Hippocampal formation (tissue), 2 donors: ENCODE results near the gene HES5.

Experiments
- DNase-seq, 2 donors: peaks; one replicate each; lab custom pipeline; 2025; lab: John Stamatoyannopoulos, UW

Gene HES5

DNA sequence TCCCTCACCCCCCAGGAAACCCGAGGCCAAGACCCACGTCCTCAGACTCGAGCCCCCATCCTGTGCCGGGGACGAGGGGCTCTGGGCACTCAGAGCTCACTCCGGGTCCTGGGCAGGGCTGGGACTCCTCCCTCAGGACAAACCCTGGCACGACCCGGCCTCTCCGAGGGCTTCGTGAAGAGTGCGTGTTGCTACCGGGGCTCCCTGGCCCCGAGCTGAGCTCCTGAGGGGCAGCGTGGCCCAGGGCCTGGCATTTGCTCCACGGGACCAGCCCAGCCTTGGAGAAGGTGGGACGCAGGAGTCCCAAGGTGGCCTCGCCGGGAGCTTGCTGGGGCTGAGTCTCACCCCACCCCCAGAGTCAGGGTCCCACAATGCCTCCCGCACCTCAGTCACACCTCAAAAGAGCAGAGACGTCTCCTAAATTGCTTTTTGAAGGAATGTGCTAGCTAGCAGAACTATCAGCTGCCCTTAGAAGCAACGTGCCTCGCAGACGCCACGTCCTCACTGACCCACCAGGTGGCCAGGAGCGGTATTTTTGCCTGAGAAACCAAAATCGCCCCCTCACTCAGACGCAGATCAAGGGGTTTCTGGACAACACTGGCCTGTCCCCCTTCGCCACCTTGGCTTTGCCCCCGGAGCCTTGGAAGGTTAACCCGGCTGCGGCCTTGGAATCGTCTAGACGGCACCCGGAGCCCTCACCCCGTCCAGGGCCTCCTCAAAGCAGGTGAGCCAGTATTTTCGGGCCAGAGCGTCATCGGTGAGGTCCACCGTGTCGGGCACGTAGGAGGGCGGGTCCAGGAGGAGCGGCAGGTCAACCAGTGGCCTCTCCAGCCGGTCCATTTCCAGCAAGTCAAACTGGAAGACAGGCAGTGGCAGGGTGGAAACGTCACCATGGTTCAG lies 14.9 kb downstream of the HES5 start:
- no peak for DNase-seq

DNA sequence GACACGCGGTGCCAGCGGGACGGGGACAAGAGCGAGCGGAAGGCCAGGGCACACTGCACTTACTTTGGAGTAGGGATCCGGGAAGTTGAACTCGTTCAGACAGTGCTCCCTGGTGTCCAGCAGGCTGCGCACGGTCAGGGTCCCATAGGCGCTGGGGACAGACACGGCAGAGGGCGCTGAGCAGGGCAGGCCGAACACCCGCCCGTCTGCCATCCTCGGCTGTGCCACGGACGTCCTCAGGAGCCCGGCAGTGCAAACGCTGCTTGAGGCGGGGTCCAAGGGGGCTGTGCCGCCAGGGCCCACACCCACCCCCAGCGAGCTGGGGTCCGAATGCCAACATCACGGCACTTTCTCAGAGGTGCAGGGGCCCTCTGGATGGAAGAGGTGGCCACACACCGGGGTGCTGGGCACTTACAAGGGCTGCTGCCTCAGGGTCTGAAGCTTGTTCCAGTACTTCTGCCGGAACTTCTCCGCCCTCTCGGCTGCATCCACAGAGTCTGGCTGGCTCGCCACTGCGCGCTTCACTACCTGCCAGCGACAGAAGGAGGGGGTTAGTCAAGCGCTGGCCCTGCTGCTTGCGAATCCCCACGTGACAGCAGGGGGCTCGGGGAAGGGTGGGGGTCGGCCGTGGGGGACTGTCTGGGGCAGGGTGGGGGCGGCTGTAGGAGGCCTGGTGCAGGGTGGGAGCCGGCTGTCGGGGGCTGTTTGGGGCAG lies 16.0 kb downstream of the HES5 start:
- no peak for DNase-seq

DNA sequence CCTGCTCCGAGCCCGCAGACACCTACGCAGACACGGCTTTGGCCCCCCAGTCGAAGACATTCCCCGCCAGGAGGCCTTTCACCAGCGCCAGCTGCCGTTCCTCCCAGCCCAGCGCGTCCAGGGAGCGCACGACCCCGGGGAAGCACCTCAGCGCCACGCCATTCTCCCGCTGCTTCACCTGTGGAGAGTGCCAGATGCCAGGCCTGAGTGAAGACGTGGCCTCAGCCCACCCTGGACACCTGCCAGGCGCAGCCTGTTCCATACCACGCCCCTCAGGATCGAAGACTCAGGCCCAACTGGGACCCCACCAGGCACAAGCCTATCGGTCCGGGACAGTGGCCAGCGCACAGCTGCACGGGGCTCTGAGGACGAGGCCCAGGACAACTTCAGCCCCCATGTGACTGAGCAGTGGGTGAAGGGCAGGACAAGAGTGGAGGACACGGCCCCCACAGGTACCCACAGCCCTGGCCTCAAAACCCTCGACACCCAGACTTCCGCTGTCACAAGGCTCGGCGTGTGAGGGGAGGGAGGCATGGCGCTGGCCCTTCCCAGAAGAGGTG lies 17.1 kb downstream of the HES5 start:
- no peak for DNase-seq

DNA sequence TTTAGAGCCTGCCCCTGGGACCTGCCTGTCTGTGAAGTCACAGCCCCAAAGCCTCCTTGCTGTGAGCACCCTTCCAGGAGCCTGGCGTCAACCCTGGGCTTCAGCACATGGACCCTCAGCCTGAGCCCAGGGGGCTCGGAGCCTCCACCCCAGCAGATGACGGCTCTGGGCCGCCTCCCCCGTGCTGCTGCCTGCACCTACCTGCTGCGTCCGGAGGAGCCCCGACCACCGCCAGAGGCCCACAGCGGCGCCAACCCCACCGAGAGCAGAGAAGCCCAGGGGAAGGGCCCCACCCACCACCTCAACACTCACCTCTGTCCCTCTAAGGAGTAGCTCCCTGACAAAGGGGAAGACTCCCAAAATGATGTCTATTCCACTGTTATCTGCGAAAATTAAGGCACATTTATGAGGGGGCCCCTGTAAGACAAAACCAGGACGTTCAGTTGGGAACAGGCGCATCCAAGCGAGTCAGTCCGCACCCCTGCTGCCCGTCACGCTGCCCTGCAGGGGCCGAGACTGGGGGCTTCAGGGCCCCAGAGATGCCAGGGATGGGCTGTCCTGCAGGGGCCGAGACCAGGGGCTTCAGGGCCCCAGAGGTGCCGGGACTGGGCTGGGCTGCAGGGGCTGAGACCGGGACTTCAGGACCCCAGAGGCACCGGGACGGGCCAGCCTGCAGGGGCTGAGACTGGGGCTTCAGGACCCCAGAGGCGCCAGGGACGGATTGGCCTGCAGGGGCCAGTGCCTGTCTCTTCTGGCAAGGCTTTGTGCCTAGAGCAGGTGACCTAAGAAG lies 19.5 kb downstream of the HES5 start:
- DNase-seq: no peak

DNA sequence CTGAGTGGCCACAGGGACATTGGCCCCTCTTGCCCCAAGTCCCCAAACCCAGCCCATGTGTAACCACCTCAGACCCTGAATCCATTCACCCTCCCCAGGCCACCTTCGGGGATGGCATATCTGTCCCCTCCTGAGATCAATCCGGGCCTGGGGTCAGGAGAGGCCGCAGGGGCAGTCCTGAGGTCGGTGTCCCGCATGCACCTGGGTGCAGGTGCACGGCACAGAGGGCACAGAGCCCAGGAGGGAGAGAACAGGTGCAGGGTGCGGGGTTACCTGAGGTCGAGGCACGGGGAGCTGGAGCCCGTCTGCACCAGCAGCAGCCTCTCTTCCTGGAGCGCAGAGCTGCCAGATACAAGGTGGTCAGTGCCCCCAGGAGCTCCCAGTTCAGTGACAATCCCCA lies 20.5 kb downstream of the HES5 start:
- DNase-seq: no peak

DNA sequence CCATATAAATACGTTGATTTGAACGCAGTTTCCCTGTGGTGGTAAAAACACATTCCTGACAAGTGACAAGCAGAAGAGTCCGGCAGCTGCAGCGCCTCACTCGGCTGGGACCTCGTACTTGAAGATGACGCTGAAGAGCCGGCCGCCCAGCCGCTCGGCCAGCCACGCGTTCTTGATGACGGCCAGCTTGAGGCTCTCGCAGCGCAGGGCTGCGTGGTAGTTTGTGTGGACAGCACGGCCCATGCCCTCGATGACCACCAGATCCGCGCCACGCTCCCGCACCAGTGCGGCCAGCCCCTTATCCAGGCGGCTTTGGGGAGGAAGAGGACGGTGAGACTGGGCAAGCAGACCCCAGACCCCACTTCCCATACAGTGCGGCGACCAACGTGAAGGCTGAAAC lies 21.3 kb downstream of the HES5 start:
- DNase-seq: no peak

DNA sequence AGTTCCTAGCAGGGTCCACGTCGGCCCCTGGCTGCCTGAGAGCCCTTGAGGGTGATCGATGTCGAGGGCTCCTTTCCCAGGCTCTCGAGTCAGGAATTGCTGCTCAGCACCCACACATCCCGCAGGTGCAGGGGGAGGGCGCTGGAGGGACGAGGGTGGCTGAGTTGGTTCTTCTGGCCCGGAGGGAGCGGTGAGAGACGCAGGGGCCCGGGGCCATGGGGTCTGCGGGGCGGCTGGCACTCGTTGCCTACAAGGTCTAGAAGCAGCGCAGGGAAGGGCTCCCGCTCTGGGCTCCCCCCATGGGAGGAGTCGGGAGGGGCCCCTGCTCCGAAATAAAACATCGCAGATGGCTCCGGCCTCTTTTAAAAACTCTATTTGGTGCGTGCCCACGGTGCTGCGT lies 21.9 kb downstream of the HES5 start:
- DNase-seq: no peak

DNA sequence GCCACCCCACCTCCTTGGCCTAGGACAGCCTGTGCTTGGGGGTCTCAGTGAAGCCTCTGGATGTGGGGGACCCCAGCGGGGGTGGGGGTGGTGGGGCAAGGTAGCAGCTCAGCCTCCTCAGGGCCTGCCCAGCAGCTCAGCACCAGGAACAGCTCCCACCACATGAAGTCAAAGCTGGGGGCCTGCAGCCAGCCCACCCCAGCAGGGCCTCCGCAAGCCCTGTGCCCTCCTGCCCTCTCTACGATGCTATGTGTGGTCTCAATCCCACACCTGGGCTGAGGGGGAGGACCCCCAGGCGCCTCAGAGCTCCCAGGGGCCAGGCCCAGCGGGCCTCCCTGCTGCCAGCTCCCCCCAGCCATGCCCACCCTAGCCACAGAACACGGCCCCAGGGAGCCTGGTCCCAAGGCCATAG lies 22.3 kb downstream of the HES5 start:
- no peak for DNase-seq

DNA sequence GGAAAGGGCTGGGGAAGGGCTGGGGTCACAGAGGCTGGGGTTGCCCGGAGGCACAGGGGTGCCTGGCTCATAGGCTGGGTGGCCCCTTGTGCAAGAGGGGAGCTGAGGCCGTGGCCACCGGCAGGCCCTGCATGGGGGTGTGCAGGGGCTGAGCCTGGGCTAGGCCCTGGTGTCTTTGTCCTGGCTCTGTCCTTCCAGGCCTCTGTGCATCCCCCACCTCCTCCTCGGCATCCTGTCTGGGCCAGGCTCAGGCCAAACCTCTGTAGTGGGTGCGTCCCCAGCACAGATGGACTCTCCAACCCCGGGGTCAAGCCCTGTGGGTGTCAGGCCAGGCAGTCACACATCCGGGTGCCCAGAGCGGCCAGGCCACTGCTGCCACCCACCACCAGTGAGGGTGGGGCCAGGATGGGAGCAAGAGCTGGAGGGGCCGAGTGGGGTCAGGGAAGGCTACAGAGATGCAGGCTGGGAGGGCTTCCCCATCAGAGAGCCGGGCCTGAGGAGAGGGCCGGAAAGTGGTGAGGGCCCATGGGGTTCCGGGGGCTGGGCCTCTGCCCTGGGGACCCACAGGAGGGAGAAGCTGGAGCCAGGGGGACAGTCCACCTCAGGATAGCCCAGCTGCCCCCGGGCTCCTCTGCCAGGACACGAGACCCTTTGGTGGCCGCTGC lies 23.0 kb downstream of the HES5 start:
- no peak for DNase-seq

DNA sequence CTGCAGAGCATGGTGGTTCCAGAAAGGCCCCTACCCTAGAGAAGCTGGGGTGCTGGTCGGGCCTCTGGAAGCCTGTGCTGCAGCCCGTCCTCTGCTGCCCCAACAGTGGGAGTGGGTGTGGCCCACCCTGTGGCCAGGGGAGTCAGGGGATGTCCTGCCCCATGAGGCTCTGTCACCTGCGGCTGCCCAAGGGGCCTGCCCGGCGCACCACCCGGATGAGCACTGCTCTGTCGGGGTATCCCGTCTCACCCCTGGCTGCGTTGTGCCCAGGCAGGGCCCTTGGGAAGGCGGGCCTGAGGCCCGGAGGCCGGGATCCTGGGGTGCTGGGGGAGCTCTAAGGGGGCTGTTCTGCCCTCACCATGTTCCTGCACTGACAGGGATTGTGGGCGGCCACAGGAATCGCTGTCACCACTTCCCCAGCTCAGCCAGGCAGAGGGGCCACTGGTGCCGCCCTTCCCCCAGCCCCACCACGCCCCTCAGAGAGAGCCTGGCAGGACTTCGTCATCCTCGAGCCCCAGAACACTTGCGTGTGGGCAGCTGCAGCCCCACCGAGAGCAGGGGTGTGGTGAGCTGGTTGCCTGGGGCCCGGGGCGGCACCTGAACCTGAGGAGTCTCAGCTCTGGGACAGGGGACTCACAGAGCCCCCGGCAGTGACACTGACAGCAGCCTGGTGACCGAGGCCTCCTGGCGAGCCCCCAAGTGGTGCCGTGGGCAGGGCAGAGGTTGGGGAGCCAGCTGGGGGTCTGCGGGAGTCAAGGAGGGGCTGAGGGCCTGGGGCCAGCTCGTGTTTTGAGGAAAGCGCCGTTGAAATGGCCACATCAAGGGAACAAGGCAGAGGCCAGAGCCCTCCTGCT lies 23.8 kb downstream of the HES5 start:
- no peak for DNase-seq

DNA sequence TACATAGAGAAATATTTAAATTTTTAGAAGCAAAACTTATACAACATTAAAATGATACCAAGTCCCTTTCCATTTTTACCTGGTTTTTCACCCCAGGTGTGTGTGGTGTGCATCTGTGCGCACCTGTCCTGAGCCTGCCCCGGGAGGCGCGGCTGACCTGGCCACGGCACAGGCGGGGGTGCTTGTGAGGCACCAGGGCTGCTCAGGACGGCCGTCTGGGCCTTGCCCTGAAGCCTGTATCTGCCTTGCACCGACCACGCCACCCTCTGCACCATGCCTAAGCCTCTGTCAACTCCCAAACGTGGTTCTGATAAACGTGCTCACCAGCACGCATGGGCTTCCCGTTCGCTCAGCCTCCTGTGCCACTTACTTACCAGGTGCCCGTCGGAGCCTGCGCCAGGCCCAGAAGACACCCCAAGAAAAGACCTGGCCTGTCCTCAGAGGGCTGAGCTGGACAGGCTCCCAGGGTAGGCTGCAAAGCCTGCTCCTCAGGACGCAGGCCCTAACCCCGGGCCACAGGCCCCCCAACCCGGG lies 24.5 kb downstream of the HES5 start:
- no peak for DNase-seq

DNA sequence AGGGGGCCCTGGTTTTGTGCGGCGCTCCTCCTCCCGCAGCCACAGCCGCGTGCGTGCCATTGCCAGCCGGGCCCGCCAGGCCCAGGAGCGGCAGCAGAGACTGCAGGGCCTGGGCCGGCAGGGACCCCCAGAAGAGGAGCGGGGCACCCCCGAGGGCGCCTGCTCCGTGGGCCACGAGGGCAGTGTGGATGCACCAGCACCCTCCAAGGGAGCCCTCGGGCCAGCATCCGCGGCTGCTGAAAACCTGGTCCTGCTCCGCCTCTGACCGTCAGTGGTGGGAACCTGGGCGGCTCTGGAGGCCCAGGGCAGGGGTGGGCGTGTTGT lies 25.2 kb downstream of the HES5 start:
- DNase-seq: no peak

DNA sequence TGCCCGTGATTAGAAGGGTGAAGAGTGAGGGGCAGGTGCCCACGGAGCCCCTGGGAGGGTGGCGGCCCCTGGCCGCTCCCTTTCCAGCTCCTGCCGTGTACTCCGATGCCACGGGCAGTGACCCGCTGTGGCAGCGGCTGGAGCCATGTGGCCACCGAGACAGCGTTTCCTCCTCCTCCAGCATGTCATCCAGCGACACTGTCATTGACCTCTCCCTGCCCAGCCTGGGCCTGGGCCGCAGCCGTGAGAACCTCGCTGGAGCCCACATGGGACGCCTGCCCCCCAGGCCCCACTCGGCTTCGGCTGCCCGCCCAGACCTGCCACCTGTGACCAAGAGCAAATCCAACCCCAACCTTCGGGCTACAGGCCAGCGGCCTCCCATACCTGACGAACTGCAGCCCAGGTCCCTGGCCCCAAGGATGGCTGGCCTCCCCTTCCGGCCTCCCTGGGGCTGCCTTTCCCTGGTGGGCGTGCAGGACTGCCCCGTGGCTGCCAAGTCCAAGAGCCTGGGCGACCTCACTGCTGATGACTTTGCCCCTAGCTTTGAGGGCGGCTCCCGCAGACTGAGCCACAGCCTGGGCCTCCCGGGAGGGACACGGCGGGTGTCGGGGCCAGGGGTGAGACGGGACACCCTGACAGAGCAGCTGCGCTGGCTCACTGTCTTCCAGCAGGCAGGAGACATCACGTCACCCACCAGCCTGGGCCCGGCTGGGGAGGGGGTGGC lies 25.7 kb downstream of the HES5 start:
- DNase-seq: no peak

DNA sequence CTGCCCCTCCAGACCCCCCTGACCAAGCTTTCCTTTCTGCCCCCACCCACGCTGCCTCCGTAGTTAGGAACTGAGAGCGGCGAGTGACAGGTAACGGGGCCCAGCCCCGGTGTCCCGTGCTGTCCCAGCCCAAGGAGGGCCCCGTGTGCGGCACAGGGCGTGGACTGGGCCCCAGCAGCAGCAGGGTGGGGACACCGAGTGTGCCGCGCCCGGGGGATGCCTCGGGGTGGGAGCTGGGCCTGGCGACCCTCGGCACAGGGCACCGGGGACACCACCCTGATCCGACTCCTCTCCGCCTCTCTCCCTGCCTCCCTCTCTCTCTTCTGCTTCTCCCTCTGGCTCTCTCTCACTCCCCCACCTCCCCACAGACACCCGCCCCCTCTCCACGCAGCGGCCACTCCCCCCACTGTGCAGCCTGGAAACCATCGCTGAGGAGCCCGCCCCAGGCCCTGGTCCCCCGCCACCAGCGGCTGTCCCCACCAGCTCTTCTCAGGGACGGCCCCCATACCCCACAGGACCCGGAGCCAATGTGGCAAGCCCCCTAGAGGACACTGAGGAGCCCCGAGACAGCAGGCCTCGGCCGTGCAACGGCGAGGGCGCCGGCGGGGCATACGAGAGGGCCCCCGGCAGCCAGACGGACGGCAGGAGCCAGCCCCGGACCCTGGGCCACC lies 26.4 kb downstream of the HES5 start:
- no peak for DNase-seq

DNA sequence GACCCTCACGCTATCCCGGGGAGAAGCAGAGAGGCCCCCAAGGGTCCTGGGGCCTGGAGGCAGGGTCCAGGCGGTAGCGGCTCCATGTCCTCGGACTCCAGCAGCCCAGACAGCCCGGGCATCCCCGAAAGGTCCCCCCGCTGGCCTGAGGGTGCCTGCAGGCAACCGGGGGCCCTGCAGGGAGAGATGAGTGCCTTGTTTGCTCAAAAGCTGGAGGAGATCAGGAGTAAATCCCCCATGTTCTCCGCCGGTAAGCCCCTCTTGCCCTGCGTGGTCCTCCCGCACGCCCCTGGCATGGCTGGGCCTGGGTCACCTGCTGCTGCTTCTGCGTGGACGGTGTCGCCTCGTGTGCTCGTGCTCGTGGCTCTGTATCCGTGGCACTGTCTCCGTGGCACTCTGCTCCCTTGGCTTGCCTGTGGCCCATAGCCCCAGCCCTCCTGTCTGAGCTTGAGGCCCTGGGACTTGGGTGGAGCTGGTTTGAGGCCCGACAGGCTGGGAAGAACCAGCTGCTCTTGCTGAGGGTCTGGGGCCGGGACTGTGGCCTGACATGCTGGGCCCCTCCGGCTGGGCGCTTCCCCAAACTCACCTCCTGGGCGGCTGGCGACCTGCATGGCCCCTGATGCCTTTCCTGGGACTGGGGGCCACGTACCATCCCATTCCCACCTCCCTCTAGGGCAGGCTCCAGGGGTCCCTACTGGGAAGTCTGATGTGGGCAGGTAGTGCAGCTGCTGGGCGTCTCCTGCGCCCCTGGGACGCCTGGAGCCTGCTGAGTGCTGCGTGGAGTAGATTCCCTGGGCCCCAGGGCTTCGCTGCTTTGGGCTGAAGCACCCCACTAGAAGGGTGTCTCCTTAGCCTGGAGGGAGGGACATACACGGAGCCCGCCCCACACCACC lies 27.2 kb downstream of the HES5 start:
- DNase-seq: no peak

DNA sequence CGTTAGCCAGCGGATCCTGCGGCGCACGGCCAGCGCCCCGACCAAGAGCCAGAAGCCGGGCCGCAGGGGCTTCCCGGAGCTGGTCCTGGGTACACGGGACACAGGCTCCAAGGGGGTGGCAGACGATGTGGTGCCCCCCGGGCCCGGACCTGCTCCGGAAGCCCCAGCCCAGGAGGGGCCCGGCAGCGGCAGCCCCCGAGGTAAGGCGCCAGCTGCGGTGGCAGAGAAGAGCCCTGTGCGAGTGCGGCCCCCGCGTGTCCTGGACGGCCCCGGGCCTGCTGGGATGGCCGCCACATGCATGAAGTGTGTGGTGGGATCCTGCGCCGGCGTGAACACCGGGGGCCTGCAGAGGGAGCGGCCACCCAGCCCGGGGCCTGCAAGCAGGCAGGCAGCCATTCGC lies 27.9 kb downstream of the HES5 start:
- no peak for DNase-seq

DNA sequence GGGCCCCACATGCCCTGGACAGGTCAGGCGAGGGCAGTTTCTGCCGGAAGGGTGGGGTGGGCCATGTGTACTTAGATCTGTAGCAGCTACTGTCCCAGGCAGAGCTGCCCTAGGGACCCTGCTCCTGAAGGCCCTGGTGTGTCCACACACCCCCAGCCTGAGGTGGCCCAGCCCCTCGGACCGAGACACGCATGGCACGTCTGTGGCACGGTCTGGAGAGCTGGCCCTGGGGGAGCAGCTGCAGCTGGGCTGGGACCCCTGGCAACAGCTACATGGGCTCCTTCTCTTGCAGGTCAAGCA lies 28.3 kb downstream of the HES5 start:
- no peak for DNase-seq

DNA sequence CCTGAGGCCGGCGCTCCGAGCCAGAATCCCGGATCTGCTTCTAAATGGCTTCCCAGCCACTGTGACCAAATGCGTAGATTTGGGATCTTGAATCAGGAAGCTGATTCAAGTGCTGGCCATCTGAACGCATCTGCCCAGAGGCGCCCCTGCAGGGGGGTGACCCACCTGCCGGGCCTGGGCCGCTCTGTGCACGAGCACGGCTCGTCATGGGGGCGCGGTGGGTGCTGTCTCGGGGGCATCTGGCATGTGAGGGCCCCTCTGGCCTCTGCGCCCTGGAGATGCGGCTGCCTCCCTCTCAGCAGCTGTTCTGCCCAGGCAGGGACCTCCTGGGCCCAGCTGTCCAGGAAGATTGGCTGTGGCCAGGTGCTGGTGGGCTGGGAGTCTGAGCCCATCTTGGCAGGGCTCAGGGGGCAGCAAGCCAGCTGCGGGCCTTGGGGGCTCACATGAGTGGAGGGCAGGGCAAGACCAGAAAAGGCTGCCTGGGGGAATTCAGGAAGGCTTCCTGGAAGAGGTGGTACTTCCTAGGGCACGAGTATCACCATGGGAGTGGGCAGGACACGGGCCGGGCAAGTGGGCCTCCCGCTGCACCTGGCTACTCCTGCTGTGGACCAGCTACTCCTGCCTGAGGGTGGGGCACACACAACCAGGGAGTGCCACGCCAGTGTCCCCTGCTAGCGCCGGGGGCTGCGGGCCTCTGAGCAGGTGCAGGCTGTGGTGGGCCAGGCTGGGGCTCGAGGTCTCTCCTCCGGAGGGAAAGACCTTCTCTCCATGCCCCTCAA lies 28.8 kb downstream of the HES5 start:
- DNase-seq: no peak
